RWPE1 (cell line): Measurements from ENCODE around the gene MED7.
"Not testable (repeated sequence)": the region's sequence is repeated elsewhere in the genome, so short reads cannot be mapped to it uniquely, and the experiment has no call there.

ENCODE experiments used
- CTCF ChIA-PET: fragments of 350-600 bp; sonication (Branson Sonifier 250); formaldehyde crosslinking; extraction: SDS; loops from one replicate; lab custom pipeline; 2021; lab: Yijun Ruan, JAX
- POLR2A ChIA-PET: fragments of 400-600 bp; formaldehyde crosslinking; extraction: SDS; loops from one replicate; lab custom pipeline; 2020; ENCODE audit warnings: antibody characterized with exemption; ENCODE audit not compliant: low non-redundant PET; lab: Yijun Ruan, JAX
- DNase-seq: peaks from one replicate; pipeline ENCODE4 v3.0.0; 2012; ENCODE audit warnings: low spot score
- H3K27ac ChIP-seq: fragments of 450-650 bp; 2 replicates; pipeline ENCODE4 v1.5.1; 2017
- CTCF ChIP-seq: fragments of 450-650 bp; conservative IDR thresholded peaks from 2 replicates; pipeline ENCODE4 v1.5.1; 2017; ENCODE audit warnings: low read depth, mild to moderate bottlenecking

Gene MED7

GRCh38 chr5:157142317-157143126, at the start of gene MED7:
Gene MED7, minus strand, starts transcription at chr5:157142865. Its CDS starts 3,434 bp downstream, at chr5:157139431.
- no peak for TF ChIP-seq CTCF
- ChIA-PET POLR2A (interaction anchor here (0.6 kb wide), 1 partner anchor 14 kb away, joined by 21 read pairs; no protein-coding TSS in a partner anchor), CTCF (interaction anchor here (0.6 to 1.1 kb wide), 4 partner anchors 20 to 576 kb away, joined by 3 to 4 read pairs (median 3); no protein-coding TSS in a partner anchor)
- peak; percentile 100 for DNase-seq
- H3K27ac ChIP-seq = peak within 1 kb of the TSS; percentile 78

GRCh38 chr5:157189223-157189622, 46.6 kb upstream of the MED7 start:
- POLR2A ChIA-PET = no interaction called here

GRCh38 chr5:157188270-157188669, 45.6 kb upstream of the MED7 start:
- POLR2A ChIA-PET = no interaction called here
- TF ChIP-seq CTCF = no peak
- CTCF ChIA-PET = interaction anchor here (0.6 to 0.7 kb wide), 2 partner anchors 72 to 351 kb away, joined by 3 to 4 read pairs; no protein-coding TSS in a partner anchor
- no peak overlapping the region for H3K27ac ChIP-seq
- no peak for DNase-seq

More at GRCh38 chr5:157189223-157189622, 46.6 kb upstream of the MED7 start:
- TF ChIP-seq CTCF = no peak
- DNase-seq = no peak
- H3K27ac ChIP-seq = no peak overlapping the region
- CTCF ChIA-PET = interaction anchor here (0.7 kb wide), 1 partner anchor 273 kb away, joined by 3 read pairs; no protein-coding TSS in a partner anchor

- TF ChIP-seq CTCF = no peak
- ChIA-PET CTCF (interaction anchor here (0.6 kb wide), 2 partner anchors 350 to 586 kb away, joined by 4 read pairs; no protein-coding TSS in a partner anchor), POLR2A (no interaction called here)
- no peak overlapping the region for H3K27ac ChIP-seq
- no peak for DNase-seq
Measured at GRCh38 chr5:157187046-157187754, 44.5 kb upstream of the MED7 start.

- no peak for TF ChIP-seq CTCF
- ChIA-PET POLR2A (no interaction called here), CTCF (no interaction called here)
- DNase-seq = no peak
- no peak overlapping the region for H3K27ac ChIP-seq
Measured at GRCh38 chr5:157186309-157187045, 43.8 kb upstream of the MED7 start.

- H3K27ac ChIP-seq, POLR2A ChIA-PET, CTCF ChIA-PET: not testable (repeated sequence)
Measured at GRCh38 chr5:157185122-157185521, 42.5 kb upstream of the MED7 start.

More at GRCh38 chr5:157185122-157185521, 42.5 kb upstream of the MED7 start:
- not testable (repeated sequence) for DNase-seq
